ENCODE measurements around the gene AANAT. TPM values are rescaled to one million over a fixed set of nuclear protein-coding genes. Genes with fewer than 3 reads are reported as not detected.

Gene AANAT
- total and polyA plus RNA-seq, 4 donors = not detected

GRCh38 chr17:76495663-76496400, 28.4 kb downstream of the AANAT start:
- Histone ChIP-seq H3K4me1 (ENCODE audit: control insufficient read depth in 4 of 4, insufficient read depth in 4 of 4, low read length in 3 of 4) (peaks cover 10 to 41% (median 24%) of the 10 kb centered on the region in 4 donors), H3K27ac (ENCODE audit: low read depth in 1 of 2, low read length in 2 of 2) (no peak overlapping the region), H3K27me3 (ENCODE audit: control insufficient read depth in 4 of 4, insufficient read depth in 4 of 4, low read length in 3 of 4) (no peaks in the 10 kb centered on the region), H3K9ac (ENCODE audit: low read depth in 1 of 2, low read length in 2 of 2) (no peak overlapping the region), H3K9me3 (ENCODE audit: control insufficient read depth in 4 of 4, low read length in 3 of 4) (no peaks in the 10 kb centered on the region), H3K4me3 (ENCODE audit: low read depth in 1 of 3, low read length in 3 of 3) (no peak overlapping the region), H3K36me3 (ENCODE audit: control insufficient read depth in 4 of 4, insufficient read depth in 3 of 4, low read depth in 1 of 4, low read length in 3 of 4) (no peaks in the 10 kb centered on the region)
- no peak for DNase-seq (ENCODE audit: low spot score)
- 92% methylated on average over 16 of the region's 16 CpGs for whole genome bisulfite sequencing
- TF ChIP-seq MAX (IDR thresholded peaks at IDR 0.05) (no peak), JUND (IDR thresholded peaks at IDR 0.05) (no peak), GABPA (IDR thresholded peaks at IDR 0.05 in 1 of 2, conservative IDR thresholded peaks at IDR 0.05 in 1 of 2) (no peak)

GRCh38 chr17:76496464-76496863, 29.1 kb downstream of the AANAT start:
- Histone ChIP-seq H3K9me3 (ENCODE audit: control insufficient read depth in 4 of 4, low read length in 3 of 4) (no peaks in the 10 kb centered on the region), H3K36me3 (ENCODE audit: control insufficient read depth in 4 of 4, insufficient read depth in 3 of 4, low read depth in 1 of 4, low read length in 3 of 4) (no peaks in the 10 kb centered on the region), H3K27me3 (ENCODE audit: control insufficient read depth in 4 of 4, insufficient read depth in 4 of 4, low read length in 3 of 4) (no peaks in the 10 kb centered on the region), H3K4me3 (ENCODE audit: low read depth in 1 of 3, low read length in 3 of 3) (no peak overlapping the region), H3K27ac (ENCODE audit: low read depth in 1 of 2, low read length in 2 of 2) (no peak overlapping the region), H3K9ac (ENCODE audit: low read depth in 1 of 2, low read length in 2 of 2) (no peak overlapping the region), H3K4me1 (ENCODE audit: control insufficient read depth in 4 of 4, insufficient read depth in 4 of 4, low read length in 3 of 4) (peaks cover 10 to 42% (median 26%) of the 10 kb centered on the region in 4 donors)
- no peak for DNase-seq (ENCODE audit: low spot score)
- WGBS = 90% methylated on average over 6 of the region's 6 CpGs
- TF ChIP-seq FOXA1 (IDR thresholded peaks at IDR 0.05) (no peak), MAX (IDR thresholded peaks at IDR 0.05) (no peak), YY1 (IDR thresholded peaks at IDR 0.05) (no peak), RAD21 (IDR thresholded peaks at IDR 0.05) (no peak)

DNA sequence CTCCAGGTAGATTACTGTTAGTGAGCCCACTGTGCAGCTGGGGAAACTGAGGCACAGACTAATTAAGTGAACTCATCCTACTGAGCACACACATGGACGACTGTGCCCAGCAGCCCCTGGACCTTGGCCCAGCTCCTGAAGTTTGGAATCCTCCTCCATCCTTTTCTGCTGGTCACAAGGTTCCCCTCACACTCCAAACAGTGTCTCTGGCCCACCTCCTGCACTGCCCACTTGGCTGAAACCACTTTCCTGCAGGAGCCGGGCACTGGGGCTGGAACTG, 30.2 kb downstream of the AANAT start:
- no peaks in the 10 kb centered on the region for H3K27me3 ChIP-seq (ENCODE audit: control insufficient read depth in 4 of 4, insufficient read depth in 4 of 4, low read length in 3 of 4)
- peaks cover 10 to 44% (median 29%) of the 10 kb centered on the region in 4 donors for H3K4me1 ChIP-seq (ENCODE audit: control insufficient read depth in 4 of 4, insufficient read depth in 4 of 4, low read length in 3 of 4)
- peak overlapping the region in 1 of 2 donors; percentile 28 for H3K9ac ChIP-seq (ENCODE audit: low read depth in 1 of 2, low read length in 2 of 2)
- no peak for DNase-seq (ENCODE audit: low spot score)
- no peaks in the 10 kb centered on the region for H3K36me3 ChIP-seq (ENCODE audit: control insufficient read depth in 4 of 4, insufficient read depth in 3 of 4, low read depth in 1 of 4, low read length in 3 of 4)
- H3K4me3 ChIP-seq (ENCODE audit: low read depth in 1 of 3, low read length in 3 of 3) = peak overlapping the region in 1 of 3 donors; percentile 0
- no peaks in the 10 kb centered on the region for H3K9me3 ChIP-seq (ENCODE audit: control insufficient read depth in 4 of 4, low read length in 3 of 4)
- 24% methylated on average over 2 of the region's 2 CpGs for WGBS
- peak overlapping the region; percentile 74 to 77 for H3K27ac ChIP-seq (ENCODE audit: low read depth in 1 of 2, low read length in 2 of 2)
- no peak for TF ChIP-seq NR2F2 (IDR thresholded peaks at IDR 0.05)
- TF ChIP-seq GABPA (IDR thresholded peaks at IDR 0.05 in 1 of 2, conservative IDR thresholded peaks at IDR 0.05 in 1 of 2) = no peak
- no peak for TF ChIP-seq MAX (IDR thresholded peaks at IDR 0.05)
- TF ChIP-seq TAF1 (conservative IDR thresholded peaks at IDR 0.05) = no peak
- TF ChIP-seq ATF3 (IDR thresholded peaks at IDR 0.05) = no peak
- TF ChIP-seq FOXA1 (IDR thresholded peaks at IDR 0.05) = no peak
- no peak for TF ChIP-seq HNF4A (conservative IDR thresholded peaks at IDR 0.05)
- TF ChIP-seq YY1 (IDR thresholded peaks at IDR 0.05) = no peak
- TF ChIP-seq CTCF (IDR thresholded peaks at IDR 0.05; ENCODE audit: low read depth, low read length, missing input control) = no peak
- TF ChIP-seq RXRA (IDR thresholded peaks at IDR 0.05) = no peak
- TF ChIP-seq, protein P1, sequence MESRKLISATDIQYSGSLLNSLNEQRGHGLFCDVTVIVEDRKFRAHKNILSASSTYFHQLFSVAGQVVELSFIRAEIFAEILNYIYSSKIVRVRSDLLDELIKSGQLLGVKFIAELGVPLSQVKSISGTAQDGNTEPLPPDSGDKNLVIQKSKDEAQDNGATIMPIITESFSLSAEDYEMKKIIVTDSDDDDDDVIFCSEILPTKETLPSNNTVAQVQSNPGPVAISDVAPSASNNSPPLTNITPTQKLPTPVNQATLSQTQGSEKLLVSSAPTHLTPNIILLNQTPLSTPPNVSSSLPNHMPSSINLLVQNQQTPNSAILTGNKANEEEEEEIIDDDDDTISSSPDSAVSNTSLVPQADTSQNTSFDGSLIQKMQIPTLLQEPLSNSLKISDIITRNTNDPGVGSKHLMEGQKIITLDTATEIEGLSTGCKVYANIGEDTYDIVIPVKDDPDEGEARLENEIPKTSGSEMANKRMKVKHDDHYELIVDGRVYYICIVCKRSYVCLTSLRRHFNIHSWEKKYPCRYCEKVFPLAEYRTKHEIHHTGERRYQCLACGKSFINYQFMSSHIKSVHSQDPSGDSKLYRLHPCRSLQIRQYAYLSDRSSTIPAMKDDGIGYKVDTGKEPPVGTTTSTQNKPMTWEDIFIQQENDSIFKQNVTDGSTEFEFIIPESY (IDR thresholded peaks at IDR 0.05) = no peak
- TF ChIP-seq SP1 (IDR thresholded peaks at IDR 0.05) = no peak
- TF ChIP-seq JUND (IDR thresholded peaks at IDR 0.05) = no peak
- TF ChIP-seq EGR1 (IDR thresholded peaks at IDR 0.05; ENCODE audit: low read depth in 2 of 2) = no peak
- TF ChIP-seq FOXA2 (IDR thresholded peaks at IDR 0.05) = no peak
- no peak for TF ChIP-seq REST (IDR thresholded peaks at IDR 0.05)
- no peak for TF ChIP-seq HNF4G (IDR thresholded peaks at IDR 0.05)
- no peak for TF ChIP-seq RAD21 (IDR thresholded peaks at IDR 0.05)

Measured in liver (tissue), 9 donors.